GM19467 (cell line): ENCODE results near the gene KCNB1.

ENCODE experiments used
- ATAC-seq: cut with Tn5 transposase; IDR thresholded peaks from one replicate; pipeline ENCODE4 v1.9.1; 2021; ENCODE audit warnings: mild to moderate bottlenecking, moderate library complexity; ENCODE audit not compliant: unreplicated experiment

The KCNB1 gene

DNA sequence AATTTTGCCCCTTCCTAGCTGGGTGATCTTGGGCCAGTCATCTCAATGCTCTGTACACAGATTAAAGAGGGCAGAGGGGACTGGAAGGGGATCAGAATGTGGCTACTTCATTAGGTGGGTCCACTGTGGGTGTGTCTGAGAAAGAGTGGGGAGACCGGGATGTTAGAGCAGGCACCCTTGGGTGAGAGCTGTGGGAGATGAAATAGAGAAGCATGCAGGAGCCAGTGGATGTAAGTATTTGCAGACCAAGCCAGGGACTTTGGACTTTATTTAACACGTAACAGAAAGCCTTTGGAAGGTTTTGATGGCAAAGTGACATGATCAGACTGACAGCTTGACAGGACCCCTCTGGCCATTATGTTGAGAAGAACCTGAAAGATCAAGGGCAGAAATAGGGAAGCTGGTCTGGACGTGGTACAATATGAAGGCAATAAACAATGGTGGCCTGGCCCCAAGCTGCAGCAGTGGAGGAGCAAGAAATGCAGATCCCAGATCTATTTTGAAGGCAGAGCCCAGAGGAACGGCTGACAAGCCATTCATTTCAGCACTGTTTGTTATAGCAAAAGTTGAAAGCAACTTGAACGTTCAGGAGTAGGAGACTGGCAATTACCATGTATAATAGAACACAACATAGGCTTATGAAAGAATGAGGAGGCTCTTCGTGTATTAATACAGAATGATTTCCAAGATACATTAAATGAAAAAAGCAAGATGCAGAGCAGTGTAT is 122.1 kb downstream of the KCNB1 start:
- no peak for ATAC-seq

DNA sequence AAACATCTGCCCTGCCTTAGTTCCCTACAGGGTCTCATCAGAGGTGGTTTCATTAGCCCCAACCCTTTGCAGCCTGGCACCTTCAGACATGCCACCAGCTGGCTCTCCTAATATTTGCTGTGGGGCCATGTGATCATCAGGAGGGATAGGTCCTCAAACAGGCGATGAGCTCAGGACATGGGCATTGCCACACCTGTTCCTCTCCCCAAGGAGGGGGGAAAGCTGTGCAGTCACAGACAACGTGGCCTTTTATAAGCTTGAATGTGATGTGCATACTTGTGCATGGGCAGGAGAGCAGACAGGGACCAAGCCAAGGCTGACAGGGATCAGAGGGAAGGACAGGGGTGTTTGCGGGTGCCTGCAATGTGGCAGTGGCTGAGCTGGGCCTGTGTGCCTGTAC is 125.8 kb downstream of the KCNB1 start:
- ATAC-seq: no peak

DNA sequence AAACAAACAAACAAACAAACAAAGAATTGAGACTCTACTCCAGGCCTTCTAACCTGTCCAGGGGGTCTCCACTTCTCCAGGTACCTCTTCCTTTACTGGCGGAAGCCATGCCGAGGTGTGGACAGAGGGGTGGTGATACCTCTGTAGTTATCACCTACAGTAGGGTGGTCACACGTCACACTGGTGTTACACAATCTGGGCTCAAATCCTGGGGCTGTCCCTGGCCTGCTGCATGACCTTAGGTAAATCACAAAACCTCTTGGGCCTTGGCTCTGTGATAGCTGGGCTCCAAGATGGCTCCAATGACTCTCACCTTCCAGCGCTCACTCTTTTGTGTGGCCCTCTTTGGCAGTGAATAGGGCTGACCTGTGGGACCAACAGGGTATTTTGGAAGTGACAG is 127.8 kb downstream of the KCNB1 start:
- no peak for ATAC-seq

DNA sequence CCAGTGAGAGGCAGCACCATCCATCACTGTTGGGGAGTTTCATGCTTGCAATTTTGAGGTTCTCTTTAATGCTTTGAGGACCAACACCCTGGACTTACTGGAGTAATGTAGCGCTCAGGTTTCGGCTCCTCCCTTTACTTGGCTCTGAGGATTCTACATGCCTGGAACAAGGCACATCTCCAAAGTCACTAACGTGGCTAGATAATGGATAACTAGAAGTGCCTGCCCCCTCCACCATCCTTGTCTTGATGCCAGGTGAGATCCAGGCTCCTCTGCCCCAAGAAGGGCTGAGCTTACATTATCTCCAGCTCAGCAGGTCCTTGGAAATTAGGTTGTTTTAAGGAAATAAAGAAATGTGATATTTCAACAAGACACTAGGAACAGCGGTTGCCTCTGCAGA is 129.1 kb downstream of the KCNB1 start:
- ATAC-seq: no peak

DNA sequence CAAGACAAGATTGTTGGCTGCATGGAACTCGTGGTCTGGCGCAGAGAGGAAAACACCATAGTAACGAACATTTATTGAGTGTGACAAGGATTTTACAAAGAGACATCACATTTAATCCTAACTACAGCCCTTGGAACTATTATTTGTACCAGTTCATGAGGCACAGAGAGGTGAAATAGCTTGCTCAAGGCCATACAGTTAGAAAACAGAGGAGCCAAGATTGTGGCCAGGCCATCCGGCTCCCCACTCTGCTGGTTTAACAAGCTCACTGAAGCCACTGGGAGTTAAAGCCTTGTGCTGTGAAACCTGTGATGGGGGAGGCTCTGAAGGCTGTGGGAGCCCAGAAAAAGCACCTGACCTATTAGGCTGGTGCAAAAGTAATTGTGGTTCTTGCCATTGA is 129.7 kb downstream of the KCNB1 start:
- ATAC-seq: no peak

DNA sequence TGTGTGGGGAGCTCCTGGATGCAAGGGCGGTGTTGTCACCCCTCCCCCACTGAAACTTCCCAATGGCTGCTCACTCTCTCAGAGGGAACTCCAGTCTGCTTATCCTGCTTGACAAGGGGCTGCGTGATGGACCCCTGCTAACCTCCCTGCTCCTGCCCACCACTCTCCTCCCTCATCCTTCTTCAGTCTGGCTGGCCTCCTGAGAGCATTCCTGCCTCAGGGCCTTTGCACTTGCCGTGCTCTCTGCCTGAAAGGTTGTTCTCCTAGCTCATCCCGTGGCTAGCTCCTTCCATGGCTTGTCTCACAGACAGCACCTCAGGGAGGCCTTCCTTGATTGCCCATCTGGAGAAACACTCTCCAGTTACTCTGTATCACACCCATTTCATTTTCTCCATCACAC is 130.7 kb downstream of the KCNB1 start:
- no peak for ATAC-seq

DNA sequence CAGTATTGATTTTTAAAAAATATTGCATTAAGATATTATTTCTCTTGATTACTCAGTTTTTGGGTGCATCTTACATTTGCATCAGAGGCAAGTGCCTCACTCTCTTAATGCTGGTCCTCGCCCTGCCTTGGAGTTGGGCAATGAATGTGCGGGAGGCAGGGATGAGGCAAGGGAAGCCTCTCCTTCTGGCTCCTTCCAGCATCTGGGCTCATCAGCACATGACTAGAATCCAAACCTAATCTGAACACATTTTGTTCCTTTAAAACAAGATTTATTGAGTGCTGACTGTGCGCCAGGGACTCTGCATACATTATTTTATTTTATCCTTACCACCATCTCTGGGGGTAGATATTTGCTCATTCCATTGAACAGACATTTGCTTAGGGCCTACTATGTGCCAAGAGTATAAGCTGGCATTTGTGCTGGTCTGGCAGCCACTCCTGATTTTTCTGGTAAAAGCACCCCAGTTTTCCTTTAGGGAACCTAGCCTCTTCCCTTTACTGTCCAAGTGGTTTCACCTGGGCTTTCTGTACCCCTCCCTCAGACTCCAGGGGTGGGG is 132.7 kb downstream of the KCNB1 start:
- ATAC-seq: no peak

DNA sequence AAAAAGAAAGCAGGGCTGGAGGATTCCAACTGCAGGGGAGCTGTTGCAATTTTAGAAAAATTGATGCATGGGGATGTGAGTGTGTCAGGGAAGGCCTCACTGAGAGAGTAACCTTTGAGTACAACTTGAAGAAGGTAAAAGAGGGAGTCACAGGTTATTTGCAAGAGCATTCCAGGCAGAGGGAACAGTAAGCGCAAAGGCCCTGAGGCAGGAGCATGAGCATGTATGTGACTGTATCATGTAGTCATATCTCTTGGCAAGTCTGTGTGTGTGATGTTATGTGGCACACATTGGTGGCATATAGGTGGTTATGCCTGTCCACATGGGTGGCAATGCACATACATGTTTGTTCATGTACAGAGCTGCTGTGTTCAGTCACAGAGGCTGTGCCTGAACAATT is 133.4 kb downstream of the KCNB1 start:
- no peak for ATAC-seq

DNA sequence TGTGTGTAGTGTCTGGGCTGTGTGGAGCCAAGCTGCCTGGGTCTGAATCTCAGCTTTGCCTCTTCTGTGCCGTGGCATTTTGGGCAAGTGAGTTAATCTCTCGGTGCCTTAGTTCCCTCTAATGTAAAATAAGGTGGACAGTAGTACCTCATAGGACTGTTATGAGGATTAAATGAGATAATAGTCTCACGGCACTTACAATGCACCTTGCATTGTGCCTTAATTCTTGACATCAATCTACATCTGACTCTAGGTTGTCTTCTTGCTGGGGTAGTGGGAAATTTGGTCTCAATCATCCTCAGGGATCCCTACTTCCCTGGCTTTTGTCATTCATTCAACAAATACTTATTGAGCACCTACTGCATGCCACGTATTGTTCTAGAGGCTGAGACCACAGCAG is 133.9 kb downstream of the KCNB1 start:
- no peak for ATAC-seq

DNA sequence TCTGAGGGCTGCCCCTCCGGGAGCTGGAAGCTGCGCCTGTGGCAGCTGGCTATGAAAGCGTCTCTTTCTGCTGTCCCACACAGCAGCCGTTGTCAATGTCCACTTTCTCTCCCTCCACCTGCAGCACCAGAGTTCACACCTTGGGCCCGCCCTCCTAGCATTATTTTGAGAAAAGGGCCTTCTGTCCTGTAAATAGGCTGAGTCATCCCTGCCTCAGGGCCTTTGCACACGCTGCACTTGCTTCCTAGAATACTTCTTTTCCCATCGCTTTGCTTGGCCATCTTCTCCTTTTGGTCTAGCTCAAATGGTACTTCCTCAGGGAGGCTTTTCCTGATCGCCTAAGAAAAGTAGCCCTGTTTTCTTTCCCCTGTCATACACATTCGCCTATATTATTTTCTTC is 135.3 kb downstream of the KCNB1 start:
- ATAC-seq: no peak

DNA sequence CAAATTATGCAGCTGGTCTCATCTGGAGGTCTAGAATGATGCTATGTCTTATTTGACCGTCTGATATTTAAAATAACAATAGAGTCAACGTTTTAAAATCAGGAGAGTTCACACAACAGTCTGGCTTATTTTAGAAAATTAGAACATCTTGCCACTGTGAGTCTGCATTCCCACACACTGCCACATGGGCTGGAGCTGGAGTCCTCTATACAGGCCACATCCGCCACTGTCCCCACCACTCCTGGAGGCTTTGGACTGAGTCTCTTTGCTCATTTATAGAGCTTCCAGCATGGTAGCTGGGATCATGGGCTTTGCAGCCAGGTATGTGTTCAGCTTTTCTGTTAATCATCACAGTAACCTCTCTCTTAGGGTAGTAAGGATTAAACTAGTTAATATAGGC is 135.8 kb downstream of the KCNB1 start:
- ATAC-seq: no peak

DNA sequence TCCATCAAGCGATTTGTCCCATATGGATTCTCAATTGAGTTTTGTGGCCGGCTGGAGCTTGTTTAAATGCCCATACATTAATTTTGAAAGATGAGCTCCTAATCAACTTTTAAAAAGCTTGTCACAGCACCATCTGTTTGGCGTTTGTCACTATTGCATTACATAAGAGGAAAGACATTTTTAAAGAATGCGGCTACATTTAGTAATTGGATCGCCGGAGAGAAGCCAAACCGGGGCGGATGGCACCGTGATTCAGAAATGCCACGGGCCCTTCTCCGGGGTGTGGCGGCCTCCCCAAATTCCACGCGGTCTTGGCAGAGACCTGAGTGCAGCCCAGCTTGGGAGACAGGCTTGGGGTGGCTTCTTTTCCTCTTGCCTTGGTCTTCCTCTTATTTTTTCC is 136.9 kb downstream of the KCNB1 start:
- no peak for ATAC-seq

DNA sequence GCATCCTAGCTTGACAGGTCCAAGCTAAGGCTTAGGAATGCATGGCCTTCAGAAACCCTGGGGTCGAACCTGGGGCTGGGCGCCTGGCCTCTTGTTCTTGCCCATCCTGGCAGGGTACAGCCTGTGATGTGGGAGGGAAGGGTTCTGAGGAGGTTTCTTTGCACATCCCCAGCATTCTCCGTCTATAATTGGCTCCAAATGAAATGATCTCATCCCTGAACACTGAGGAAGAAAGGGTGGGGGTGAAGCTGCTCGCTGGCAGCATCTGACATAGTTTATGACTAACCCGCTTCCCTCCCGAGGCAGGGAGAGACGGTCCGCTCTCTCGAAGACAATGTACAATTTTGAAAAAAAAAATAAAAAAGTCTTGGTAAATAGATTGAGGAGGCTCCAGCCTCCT is 137.5 kb downstream of the KCNB1 start:
- no peak for ATAC-seq

DNA sequence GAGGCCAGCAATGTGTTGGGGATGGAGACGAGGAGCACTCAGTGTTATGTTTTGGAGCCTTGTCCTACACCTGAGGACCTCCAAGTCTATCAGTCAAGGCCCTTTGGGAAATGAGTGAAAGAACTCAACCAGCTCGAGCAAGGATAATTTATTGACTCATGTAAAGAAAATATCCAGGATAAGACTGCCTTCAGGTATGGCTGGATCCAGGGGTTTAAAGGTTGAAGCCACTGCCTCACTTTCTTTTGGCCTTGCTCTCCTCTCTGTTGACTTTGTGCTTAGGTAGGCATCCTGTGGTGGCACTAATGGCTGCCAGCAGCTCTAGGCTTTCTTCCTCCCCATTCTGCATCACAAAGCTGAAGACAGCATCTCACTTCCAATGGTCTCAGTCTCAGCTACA is 138.3 kb downstream of the KCNB1 start:
- ATAC-seq: no peak

DNA sequence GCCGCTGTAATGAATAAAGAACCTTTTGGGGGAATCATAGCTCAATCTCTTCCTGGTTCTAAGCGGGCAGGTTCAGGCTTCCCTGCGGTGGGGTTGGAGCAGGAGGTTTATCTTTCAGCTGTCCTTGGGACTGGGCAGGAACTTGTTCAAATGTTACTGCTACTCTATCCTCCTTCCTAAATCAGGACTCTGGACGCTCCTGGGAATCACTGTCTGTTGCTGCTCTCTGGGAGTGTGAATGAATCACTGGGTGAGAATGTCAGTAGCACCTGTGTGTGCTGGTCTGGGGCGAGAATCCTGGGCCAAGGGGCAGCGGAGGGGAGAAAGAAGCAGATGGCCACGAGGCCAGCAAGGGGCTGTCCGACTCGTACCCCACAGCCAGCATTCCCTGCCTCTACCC is 139.2 kb downstream of the KCNB1 start:
- ATAC-seq: no peak

DNA sequence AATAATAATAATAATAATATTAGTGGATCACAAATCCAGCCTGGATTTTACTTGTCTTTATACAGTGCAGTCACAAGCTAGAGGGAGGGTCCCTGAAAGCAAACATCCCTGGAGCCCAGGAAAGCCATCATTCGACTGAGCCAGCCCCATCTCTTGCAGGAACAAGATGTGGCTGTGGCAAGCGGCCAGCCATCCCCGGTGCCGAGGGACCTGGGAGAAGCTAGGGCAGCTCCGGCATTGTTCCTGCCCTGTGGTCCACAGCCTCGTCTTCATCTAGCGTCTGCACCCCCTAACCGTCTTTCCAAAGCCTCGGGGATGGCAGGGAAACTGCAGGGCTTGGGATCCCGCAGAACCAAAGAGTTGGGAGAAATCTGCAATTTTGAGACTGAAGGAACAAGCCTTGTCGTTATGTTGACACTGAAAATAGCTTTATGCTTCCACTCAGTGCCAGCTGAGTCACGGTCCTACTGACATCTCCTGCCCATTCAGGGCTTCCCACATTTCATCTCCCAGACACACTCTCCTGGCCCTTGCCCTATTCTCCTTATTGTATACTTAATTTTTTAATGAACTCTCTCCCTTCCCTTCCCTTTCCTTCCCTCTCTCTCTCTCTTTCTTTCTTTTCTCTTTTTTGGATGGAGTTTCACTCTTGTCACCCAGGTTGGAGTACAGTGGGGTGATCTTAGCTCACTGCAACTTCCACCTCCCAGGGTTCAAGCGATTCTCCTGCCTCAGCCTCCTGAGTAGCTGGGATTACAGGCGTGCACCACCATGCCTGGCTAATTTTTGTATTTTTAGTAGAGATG is 142.1 kb downstream of the KCNB1 start:
- no peak for ATAC-seq

DNA sequence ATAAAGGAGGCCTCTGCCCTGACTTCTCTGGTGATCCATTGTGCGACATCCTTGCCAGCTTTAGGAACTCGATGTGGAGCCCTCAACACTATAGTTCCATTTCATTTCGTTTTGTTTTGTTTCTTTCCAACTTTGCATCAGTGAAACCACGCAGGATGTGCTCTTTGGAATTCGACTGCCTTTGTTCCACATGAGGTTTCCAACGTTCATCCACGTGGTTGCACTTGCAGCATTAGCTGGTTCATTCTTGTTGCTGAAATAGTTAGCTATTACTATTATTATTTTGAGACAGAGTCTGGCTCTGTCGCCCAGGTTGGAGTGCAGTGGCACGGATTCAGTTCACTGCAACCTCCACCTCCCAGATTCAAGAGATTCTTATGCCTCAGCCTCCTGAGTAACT is 143.3 kb downstream of the KCNB1 start:
- ATAC-seq: no peak

DNA sequence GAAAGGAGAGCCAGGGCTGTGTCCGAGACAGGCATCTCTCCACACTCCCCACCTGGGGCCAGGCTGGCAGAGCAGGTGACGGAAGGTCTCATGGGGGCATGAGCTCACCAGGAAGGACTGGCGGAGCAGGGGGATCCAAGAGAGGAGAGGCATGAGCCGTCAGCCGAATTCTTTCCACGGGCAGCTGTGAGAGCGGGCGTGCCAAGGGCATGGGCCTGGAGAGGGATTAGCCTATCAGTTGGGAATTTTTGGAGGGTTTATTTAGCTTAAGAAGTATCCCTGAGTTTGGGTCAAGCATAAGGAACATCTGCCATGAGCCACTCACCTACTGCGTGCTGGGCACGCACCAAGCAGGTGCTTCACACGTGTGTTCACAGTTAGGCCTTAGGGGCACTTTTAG is 144.4 kb downstream of the KCNB1 start:
- ATAC-seq: no peak

DNA sequence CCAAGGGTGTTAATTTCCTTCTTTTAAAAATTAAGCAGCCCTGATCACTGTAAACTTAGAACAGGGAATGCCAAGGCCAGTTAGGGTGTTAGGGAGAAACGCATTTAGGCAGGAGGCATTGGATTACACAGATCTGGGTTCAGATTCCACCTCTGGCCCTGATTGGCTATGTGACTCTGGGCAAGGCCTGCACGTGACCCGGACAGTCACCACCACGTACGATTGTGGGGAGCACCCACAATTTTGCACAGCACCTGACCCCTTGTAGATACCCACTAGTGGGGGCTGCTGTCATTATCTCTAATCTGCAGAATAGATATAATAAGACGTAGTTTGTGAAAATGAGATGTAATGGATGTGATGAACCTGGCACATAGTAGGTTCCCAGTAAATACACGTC is 145.1 kb downstream of the KCNB1 start:
- ATAC-seq: no peak

DNA sequence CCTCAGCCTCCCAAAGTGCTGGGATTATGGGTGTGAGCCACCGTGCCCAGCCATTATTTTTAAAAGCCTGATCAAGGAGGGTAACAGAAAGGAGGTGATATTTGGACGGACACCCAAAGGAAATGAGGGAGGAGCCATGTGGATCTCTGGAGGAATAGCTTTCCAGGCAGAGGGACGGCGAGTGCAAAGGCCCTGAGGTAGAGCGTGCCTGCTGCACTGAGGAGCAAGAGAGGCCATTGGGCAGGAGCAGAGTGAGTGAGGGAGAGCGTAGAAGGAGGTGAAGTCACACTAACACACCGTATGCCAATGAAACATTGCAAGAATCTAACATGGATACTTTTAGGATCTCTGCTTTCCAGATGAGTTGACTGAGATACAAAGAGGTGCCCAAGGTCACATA is 145.7 kb downstream of the KCNB1 start:
- ATAC-seq: no peak

DNA sequence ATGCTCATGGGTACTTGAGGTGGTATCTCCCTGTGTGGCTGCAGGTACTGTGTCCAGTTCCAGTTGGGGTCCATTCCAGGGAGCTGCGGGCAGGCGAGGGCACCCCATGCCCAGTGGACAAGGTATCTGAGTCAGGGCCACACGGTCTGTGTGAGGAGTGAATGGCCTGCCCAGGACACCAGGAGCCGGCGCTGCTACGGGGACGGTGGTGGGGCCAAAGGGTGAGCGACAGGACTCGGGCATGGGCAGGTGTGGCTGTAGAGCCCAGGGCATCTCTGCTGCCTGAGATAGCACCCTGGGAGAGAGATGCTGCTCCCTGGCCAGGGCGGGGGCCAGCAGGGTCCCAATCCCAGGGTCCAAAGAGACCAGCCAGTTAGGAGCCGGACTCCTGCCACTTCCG is 147.0 kb downstream of the KCNB1 start:
- no peak for ATAC-seq
